ENCODE results near the gene CPXM2. TPM values are rescaled to one million over a fixed set of nuclear protein-coding genes. Genes with fewer than 3 reads are reported as not detected.

The CPXM2 gene
- total RNA-seq: 7.0 and 7.8 TPM in 2 replicates

GRCh38 chr10:123891144-123892071 lies at the start of gene CPXM2:
TSS of gene CPXM2 (minus strand) at chr10:123891807. CDS start at chr10:123891659, 148 bp downstream.

Other genes starting within 250 kb of the CPXM2 start
- not detected in 2 replicates for gene GPR26, start 225.5 kb downstream of the CPXM2 start, total RNA-seq
- 14.1 and 15.8 TPM in 2 replicates for gene CHST15, start 201.8 kb upstream of the CPXM2 start, total RNA-seq

Measured in mammary microvascular endothelial cell (primary cell).